K562 treated with DMSO at 1 percent for 24 hours (cell line): Measurements from ENCODE around the gene C1D. TPM values are rescaled to one million over a fixed set of nuclear protein-coding genes. Genes with fewer than 3 reads are reported as not detected.

Source experiments
- total RNA-seq: library from RNA; unstranded; fragments of 300-600 nt; gene quantifications from 2 replicates; pipeline ENCODE4 v1.2.3, GENCODE V29; 2022; ENCODE audit warnings: low read depth; ENCODE audit not compliant: insufficient read depth

C1D gene
- 15.3 and 25.1 TPM in 2 replicates for total RNA-seq

GRCh38 chr2:68062680-68063387, at the start of gene C1D:
TSS of gene C1D (minus strand) at chr2:68063004. CDS start at chr2:68047310, 15,694 bp downstream.

Other genes with a start within 250 kb of the C1D start
- 9.5 and 10.0 TPM in 2 replicates for gene PNO1, start 94.9 kb upstream of the C1D start, total RNA-seq
- gene PPP3R1, start 189.5 kb upstream of the C1D start, total RNA-seq: 31.9 and 36.8 TPM in 2 replicates